HG02938 (cell line): ENCODE results near the gene TMEM126B.
A peak's percentile ranks its signal among the peaks of the same experiment; 100 is the strongest.
"Not testable (repeated sequence)": the region's sequence is repeated elsewhere in the genome, so short reads cannot be mapped to it uniquely, and the experiment has no call there.

ENCODE experiments used
- ATAC-seq: cut with Tn5 transposase; IDR thresholded peaks from one replicate; pipeline ENCODE4 v1.9.1; 2021; ENCODE audit warnings: mild to moderate bottlenecking, moderate library complexity; ENCODE audit not compliant: unreplicated experiment

Gene TMEM126B

DNA sequence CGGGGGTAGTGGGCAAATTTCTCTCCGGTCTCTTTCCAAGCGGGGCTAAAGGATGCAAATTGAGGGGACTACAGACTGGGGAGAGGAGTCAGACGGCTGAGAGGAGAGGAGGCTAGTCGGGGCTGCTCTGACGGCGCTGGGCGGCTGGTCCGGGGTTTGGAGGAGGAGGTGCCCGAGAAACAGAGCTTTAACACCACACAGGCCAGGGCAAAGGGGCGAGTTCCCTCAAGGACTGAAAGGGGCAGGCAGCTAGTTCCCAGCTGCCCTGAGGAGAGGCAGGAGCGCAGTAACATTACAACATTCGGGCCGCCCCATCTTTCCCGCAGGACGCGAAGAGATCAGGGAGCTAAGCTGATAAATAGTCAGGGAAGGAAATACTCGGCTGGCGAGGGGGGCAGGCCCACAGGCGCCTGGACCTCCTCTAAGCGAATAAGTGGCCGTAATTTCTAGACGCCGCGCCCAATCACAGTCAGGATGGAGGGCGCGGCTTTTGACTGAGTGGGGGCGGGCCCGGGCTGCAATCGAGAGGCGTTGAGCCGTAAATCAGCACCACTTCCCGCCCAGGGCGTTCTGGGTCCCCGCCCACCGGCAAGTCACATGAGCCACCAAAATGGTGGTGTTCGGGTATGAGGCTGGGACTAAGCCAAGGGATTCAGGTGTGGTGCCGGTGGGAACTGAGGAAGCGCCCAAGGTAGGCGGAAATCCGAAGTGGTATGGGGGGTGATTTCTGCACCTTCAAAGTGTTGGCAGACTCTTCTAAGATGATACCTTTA, at the start of gene TMEM126B:
TMEM126B (plus strand) TSS at position 596 of the 773 bp plus-strand sequence; CDS start at position 611, 15 bp downstream.
- ATAC-seq, result peak; percentile 99

DNA sequence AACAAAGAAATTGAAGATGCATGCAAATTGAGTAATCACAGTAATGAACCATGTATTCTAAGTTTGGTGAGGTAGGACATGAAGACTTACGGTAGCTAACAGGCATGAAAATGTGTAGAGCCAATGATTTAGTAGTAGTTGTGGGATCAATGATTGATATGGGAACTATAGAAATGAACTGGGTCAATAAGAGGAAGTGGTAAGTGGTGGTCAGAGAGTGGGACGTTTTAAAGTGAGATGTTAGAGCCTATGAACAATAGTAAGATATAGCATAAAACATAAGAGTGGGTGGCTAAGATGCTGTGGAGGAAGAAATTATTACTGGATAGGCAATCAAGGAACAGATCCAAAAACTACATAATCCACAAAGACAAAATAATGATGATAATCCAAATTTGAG, 46.3 kb upstream of the TMEM126B start:
- ATAC-seq, result no peak

DNA sequence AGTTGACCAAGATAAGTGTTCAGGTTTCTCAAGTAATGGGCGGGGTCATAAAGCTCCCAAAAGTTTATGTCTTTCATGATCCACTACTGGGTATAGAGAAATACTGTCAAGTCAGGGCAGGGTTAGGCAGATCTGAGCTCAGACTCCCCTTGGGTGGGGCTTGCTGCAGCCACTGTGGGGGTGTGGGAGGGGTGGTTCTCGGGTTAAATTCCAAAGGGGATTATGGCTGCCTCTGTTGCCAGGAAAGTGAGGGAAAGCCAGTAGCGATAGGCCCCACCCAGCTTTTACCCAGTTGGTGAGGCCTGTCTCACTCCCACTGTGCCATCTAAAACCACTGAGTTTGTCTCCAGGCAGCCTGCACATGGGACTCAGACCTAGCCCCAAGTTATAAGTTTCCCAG, 39.0 kb upstream of the TMEM126B start:
- ATAC-seq, result no peak

DNA sequence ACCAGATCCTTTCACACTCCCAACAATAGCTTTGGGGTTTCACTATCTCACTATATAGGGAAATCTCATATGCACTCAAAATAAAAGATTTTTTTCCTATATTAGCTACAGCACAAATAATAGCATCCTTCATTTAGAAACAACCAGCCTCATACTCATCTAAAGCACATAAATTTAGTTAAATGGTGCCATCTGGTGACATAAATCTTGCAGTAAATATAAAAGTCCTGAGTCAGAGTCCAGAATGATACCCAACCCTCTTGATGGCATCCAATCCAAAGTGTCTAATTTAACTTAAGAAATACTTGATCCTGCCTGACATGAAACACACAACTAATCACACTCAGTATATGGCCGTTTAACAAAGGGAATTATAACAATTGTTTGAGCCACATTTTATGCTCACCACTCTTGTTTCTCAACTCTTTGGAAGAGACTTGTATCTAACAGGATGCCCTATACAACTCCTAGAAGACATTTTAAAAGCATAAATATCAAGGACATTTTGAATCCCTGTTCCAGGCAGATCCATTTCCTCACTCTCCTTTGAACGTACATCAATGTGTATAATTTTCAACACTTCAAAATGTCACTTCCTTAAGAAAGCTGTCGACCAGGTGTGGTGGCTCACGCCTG, 37.4 kb upstream of the TMEM126B start:
- ATAC-seq, result no peak

DNA sequence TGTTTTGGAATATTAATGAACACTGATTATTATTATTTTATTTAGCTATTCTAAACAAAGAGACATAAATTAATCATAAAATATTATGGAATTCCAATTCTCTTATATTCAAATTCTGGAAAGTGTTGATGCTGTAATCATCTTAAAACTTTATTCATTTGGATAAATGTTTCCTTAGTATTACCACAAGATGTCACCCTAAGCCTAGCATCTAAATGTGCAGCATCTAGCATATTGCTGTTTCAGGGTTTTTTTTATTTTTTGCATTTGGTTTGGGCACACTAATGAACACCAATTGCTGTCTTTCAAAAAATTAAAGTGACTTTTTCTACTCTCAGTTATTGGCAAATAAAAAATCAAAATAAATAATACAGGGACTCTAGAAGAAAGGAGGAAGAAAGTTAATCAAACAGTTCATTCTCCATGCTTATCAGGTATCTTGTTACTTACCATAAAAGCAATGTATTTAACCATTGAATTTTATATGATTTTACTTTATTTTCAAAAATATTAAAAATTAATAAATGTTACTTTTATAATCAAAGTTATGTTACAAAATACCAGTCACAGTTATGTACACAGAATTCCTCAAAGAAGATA, 33.0 kb upstream of the TMEM126B start:
- ATAC-seq, result no peak

DNA sequence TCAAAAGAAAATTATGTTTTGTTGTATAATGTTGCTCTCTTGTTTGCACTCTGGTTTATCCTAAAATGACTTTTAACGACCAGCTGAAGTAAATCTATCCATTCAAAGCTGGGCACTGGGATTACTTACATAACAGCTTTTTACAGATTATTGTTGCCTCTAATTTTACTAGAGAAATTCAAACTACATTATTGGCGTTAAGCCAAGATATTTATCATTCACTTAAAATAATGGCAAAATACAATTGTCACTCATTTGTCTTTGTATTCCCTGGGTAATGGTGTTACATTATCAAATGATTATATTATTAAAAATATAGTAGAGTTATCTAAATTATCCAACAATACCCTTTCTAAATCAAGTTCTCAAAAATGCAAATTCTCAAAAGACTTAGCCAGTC, 31.5 kb upstream of the TMEM126B start:
- ATAC-seq, result no peak

DNA sequence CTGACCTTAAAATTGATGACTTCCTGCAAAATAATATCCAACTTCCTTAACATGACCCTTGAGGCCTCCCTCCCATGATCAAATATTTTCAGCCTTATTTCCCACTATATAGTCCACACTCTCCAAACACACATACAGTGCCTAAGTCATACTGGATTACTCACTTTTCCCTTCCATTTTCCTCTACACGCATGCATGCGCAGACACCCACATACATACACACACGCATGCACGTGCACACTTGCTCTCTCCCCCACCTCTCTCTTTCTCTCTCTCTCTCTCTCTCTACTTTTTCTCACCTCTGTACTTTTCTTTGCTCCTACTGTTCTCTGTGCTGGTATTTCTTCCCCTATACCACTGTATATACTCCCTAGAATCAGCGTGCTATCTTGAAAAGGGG, 29.3 kb upstream of the TMEM126B start:
- ATAC-seq, result no peak

DNA sequence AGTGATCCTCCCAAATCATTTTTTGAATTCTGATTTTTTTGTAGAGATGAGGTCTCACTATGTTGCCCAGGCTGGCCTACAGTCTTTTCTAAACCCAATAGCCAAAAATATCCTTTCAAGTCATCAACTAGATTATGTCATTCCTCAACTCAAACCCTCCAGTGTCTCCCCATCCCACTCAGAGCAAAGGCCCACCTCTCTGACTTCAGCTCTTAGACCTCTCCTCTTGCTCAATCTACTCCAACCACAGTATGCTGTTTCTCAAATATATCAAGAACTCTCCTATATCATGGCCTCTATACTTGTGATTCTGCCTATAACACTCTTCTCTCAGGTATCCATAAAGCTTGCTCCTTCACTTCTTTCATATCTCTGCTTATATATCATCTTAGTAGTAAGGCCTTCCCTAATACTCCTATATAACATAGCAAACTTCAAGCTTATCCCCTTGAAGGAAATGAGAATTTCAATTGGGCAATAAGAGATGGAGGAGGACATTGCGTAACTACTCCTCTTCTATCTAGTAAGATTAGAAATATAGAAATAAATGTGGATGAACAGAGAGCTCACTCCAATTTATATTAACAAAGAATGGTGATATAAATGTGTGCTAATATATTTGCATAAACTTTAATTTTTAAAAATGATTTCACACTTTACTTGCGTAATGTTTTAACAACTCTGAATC, 25.7 kb upstream of the TMEM126B start:
- no peak for ATAC-seq

DNA sequence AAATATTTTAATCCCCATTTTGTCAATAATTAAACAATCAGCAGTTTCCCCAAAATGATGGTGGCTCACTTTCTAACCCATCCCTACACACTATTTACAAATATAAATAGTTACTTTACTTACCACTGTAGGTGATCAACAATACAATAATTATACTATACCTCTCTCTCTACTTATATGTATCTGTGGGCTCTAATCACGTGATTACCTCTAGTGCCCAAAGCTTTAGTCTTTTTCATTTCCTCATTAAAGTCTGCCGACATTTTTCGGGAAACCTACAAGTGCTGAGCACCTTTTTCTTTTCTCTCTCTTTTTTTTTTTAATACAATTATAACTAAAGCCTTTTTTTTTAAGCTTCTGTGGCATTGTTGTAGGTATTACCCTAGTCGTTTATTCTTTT, 25.2 kb upstream of the TMEM126B start:
- ATAC-seq, result no peak

DNA sequence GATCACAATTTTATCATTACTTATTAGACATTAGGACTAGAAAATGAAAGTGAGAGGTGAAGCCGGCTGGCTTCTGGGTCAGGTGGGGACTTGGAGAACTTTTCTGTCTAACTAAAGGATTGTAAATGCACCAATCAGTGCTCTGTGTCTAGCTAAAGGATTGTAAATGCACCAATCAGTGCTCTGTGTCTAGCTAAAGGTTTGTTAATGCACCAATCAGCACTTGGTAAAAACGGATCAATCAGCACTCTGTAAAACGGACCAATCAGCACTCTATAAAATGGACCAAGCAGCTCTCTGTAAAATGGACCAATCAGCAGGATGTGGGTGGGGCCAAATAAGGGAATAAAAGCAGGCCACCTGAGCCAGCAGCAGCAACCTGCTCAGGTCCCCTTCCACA, 22.2 kb upstream of the TMEM126B start:
- not testable (repeated sequence) for ATAC-seq

DNA sequence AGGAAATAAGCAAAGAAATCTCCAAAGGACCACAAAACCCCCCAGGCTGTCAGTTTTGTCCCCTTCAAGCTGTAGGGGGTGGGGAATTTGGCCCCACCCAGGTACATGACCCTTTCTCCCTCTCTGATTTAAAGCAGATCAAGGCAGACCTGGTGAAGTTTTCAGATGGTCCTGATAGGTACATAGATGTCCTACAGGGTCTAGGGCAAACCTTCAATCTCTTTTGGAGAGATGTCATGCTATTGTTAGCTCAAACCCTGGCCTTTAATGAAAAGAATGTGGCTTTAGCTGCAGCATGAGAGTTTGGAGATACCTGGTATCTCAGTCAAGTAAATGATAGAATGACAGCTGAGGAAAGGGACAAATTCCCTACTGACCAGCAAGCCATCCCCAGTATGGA, 19.8 kb upstream of the TMEM126B start:
- not testable (repeated sequence) for ATAC-seq

DNA sequence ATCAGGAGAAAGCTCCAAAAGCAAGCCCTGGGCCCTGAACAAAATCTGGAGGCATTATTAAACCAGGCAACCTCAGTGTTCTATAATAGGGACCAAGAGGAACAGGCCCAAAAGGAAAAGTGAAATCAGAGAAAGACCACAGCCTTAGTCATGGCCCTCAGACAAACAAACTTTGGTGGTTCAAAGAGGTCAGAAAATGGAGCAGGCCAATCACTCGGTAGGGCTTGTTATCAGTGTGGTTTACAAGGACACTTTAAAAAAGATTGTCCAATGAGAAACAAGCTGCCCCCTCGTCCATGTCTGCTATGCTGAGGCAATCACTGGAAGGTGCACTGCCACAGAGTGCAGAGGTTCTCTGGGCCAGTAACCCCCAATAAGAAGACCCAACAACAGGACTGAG, 19.1 kb upstream of the TMEM126B start:
- not testable (repeated sequence) for ATAC-seq

DNA sequence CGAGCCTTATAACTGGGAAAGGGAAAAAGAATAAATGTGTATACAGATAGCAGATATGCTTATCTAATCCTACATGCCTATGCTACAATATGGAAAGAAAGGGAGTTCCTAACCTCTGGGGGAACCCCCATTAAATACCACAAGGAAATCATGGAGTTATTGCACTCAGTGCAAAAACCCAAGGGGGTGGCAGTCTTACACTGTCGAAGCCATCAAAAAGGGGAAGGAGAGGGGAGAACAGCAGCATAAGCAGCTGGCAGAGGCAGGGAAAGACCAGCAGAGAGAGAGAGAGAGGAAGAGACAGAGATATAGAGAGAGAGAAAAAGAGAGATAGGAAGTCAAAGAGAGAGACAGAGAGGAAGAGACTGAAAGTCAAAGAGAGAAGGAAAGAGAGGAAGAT, 16.8 kb upstream of the TMEM126B start:
- not testable (repeated sequence) for ATAC-seq

DNA sequence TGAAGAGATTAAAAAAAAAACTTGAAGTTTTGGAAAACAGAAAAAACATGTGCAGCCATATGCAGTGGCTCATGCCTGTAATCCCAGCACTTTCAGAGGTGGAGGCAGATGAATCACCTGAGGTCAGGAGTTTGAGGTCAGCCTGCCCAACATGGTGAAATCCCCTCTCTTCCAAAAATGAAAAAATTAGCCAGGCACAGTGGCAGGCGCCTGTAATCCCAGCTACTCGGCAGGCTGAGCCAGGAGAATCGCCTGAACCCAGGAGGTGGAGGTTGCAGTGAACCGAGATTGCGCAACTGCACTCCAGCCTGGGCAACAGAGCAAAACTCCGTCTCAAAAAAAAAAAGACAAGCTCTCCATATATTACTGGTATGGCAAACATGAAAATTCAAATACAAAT, 8.9 kb upstream of the TMEM126B start:
- ATAC-seq, result no peak

DNA sequence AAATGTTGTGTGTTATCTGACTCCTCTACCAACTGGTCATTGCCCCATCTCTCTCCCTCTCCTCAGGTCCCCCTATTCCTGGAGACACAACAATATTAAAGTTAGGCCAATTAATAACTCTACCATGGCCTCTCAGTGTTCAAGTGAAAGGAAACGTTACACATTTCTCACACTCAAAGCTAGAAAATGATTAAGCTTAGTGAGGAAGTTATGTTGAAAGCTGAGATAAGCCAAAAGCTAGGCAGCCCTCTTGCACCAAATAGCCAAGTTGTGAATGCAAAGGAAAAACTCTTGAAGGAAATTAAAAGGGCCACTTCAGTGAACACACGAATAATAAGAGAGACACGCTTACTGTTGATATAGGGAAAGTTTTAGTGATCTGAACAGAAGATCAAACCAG, 8.1 kb upstream of the TMEM126B start:
- ATAC-seq, result no peak

DNA sequence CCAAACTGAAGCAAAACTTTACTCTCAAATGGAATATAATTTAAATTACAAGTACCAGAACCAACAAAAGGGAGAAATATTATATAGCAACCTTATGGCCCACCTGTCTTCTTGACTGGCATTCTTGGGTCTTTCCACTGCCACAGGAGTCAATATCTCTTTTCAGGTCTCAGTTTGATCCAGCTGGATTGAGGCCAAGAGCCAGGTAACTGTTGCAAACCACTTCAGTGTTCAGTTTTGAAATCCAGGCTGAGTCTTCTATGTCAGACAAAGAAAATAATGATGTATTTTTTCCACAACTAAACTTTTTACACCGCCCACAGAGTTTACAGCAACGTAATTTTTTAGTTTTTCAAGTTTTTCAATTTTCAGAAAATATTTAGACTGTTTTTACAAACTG, 1.9 kb upstream of the TMEM126B start:
- ATAC-seq, result no peak

DNA sequence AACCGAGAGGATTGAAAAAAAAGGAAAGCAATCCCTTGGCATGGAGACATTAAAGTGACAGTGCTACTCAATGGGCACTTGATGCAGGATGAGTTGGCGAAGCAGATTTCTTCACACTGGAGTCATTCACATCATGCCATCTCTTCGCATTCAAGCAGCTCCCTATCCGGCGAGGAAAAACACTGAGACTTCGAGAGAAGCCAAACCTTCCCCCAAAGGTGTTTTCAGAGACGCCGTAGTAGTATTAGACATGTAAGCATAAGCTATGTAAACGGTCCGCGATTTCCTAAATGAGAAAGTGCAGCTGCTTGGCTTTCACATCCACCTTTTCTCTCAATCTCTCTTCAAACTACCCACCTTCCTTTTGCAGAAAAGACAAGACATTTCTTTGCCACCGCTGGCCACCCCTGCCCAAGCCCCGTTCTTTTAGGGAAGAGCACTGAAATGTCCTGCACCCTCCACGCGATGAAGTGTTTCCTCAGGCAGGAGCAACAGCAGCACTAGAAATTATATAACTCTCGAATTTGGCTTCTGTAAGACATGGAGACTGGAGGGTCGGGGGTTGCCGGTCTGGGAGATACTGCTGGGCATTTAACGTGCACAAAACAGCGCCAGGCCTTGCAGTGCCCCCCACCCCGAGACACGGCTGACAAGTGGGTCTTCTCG, 928 bp upstream of the TMEM126B start, which contains the start of gene DLG2:
DLG2 (minus strand) TSS at position 13 of the 666 bp plus-strand sequence.
- peak; percentile 0 for ATAC-seq

DNA sequence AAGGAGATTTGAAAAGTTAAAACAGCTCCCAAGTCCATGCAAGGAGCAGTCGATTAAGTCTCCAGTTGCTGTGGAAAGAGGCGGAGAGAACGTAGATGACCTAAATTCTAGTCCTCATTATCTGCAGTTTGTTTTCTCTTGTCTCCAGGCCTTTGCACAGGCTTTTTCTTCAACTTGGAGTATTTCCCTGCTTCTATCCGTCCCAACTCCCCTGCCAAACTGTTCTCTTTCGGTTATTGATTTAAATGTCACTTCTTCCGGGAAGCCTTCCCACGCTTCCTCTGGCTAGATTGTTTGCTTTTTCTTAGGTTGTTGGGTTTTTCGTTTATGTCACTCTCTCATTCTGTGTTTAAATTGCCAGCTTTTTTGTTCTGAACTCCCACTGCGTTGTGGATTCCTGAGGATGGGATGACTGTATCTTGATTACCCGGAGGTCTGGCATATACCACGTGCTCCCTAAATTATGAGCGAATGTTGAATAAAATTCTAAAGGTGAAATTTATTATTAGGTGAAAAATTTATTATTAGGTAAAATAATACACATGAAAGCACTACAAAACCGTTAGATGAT, 463 bp downstream of the TMEM126B start:
- peak; percentile 10 for ATAC-seq

DNA sequence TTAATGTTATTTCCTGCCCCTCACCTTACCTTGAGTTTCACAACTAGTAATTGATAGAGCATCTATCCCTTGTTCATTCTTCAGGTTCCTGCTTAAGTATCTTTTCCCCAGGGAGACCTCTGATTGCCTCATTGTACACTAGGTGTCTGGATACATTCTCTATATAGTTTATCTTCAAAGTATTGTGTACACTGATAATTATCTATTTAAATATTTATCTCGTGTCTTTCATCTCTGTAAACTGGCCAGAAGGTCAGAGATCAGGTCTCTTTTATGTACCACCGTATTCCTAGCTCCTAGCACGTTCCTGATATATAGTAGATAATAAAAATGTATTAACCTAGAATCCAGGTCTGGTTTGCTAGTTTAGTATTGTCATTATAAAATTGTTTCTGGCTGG, 6.4 kb downstream of the TMEM126B start:
- ATAC-seq, result no peak

DNA sequence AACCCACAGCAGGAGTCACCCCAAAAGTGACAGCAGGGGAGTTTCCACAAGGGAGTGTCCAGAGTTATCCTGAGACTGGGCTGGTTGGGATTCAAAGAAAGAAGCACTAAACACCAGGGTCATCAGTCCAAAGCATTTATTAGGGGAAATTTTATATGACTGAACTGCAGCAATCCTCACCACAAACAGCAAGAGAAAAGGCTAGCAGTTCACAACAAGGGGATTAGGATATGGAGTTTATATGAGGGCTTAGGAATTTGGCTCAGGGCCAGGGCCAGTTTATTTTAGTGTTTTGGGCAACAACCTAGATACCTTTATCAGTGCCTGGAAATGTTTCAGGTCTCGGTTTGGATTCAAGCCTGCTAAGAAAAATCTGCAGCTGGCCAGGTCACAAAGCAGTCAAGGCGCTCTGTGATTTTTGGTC, 14.8 kb downstream of the TMEM126B start:
- ATAC-seq, result no peak

DNA sequence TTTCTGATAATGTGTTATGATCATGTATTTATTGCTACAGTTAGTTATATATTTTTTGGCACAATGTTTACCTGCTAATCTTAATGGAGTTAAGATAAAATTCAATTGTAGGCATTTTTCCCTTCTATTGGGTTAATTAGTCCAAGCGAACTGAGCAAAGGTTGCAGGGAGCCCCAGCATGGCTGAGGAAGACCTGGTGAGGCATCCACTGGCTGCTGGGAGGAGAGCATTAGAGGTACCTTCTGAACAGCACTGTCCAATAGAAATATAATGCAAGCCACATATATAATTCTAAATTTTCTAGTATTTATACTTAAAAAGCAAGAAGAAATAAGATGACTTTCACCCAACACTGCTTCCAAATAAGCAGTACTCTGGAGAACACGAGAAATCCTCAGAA, 18.7 kb downstream of the TMEM126B start:
- peak; percentile 4 for ATAC-seq
